K562 (cell line): ENCODE results near the gene PHOSPHO1. TPM values are rescaled to one million over a fixed set of nuclear protein-coding genes. Genes with fewer than 3 reads are reported as not detected.

Experiments
- ATAC-seq: fragments of 200-7000 bp; cut with Tn5 transposase; 3 replicates; pipeline ENCODE4 v1.9.1; 2020; ENCODE audit warnings: moderate library complexity
- BruUV-seq: library from RNA; stranded (reverse); fragments of 400-500 nt; replicated peaks from 2 replicates; lab custom pipeline; 2021; lab: Mats Ljungman, UMichigan
- CTCF ChIA-PET: fragments of 300-600 bp; formaldehyde crosslinking; extraction: SDS; loops from one replicate; lab custom pipeline; 2021; ENCODE audit warnings: low intra/inter-chr PET ratio; lab: Yijun Ruan, JAX
- POLR2A ChIA-PET: fragments of 300-600, 350-650 bp; sonication (Branson Sonifier 250); formaldehyde crosslinking; extraction: SDS; loops from one replicate; lab custom pipeline; 2021; ENCODE audit warnings: antibody characterized with exemption, inconsistent platforms; lab: Yijun Ruan, JAX
- DNase-seq, 4 experiments: peaks; one replicate each; pipeline versions ENCODE4 v3.0.0 to v3.0.0-alpha.2; 2011 to 2018; ENCODE audit warnings: low spot score in 3 of 4, mixed read lengths in 3 of 4; ENCODE audit errors: extremely low read depth in 1 of 4
- FAIRE-seq: peaks from 2 replicates; lab custom pipeline; 2011; peaks lifted over from hg19 to GRCh38; lab: Jason Lieb, UNC
- H2AFZ ChIP-seq: 2 replicates; pipeline ENCODE4 v1.6.0; 2011; ENCODE audit warnings: low read depth, low read length, control low read depth, inconsistent platforms
- H3K27ac ChIP-seq: fragments of 200-600 bp; 3 replicates; pipeline ENCODE4 v1.8.0; 2011; ENCODE audit warnings: low read depth, mild to moderate bottlenecking, control low read depth, inconsistent platforms, low read length, moderate library complexity, mixed read lengths; ENCODE audit errors: extremely low read depth
- H3K27me3 ChIP-seq, 2 experiments: fragments of 300-600 bp in 1 of 2; 2 replicates in 1 of 2; 3 replicates in 1 of 2; pipeline versions ENCODE4 v1.6.0 to v1.8.0; 2011; ENCODE audit warnings: inconsistent platforms in 2 of 2, low read length in 2 of 2, mild to moderate bottlenecking in 1 of 2, mixed read lengths in 1 of 2, moderate library complexity in 1 of 2; ENCODE audit not compliant: control insufficient read depth in 2 of 2, insufficient read depth in 2 of 2
- H3K36me3 ChIP-seq: fragments of 300-600 bp; 3 replicates; pipeline ENCODE4 v1.8.0; 2011; ENCODE audit warnings: mild to moderate bottlenecking, low read length, inconsistent platforms; ENCODE audit not compliant: control insufficient read depth, insufficient read depth
- H3K4me1 ChIP-seq, 2 experiments: fragments of 200-600 bp in 1 of 2; replicated peaks in 1 of 2; 2 replicates in 1 of 2; 3 replicates in 1 of 2; pipeline versions ENCODE4 v1.5.1 to v1.8.0; 2011; ENCODE audit warnings: inconsistent platforms in 2 of 2, low read length in 2 of 2, mild to moderate bottlenecking in 1 of 2, mixed read lengths in 1 of 2, moderate library complexity in 1 of 2; ENCODE audit not compliant: control insufficient read depth in 2 of 2, insufficient read depth in 2 of 2
- H3K4me2 ChIP-seq: 2 replicates; pipeline ENCODE4 v1.6.1; 2011; ENCODE audit warnings: low read length, control low read depth, inconsistent platforms, mixed read lengths; ENCODE audit not compliant: insufficient read depth
- H3K4me3 ChIP-seq: fragments of 200-600 bp; sonication (generic), shearing (Covaris generic); 2 replicates; pipeline ENCODE4 v1.5.1; 2016; ENCODE audit warnings: control low read depth, inconsistent platforms
- H3K79me2 ChIP-seq: fragments of 200-600 bp; 3 replicates; pipeline ENCODE4 v1.8.0; 2011; ENCODE audit warnings: low read length, inconsistent platforms; ENCODE audit not compliant: control insufficient read depth, insufficient read depth
- H3K9ac ChIP-seq, 2 experiments: 2 replicates each; pipeline versions ENCODE4 v1.6.0 to v1.6.1; 2011; ENCODE audit warnings: low read depth in 2 of 2, low read length in 2 of 2, control low read depth in 1 of 2, inconsistent platforms in 1 of 2, mild to moderate bottlenecking in 1 of 2, mixed read lengths in 1 of 2; ENCODE audit not compliant: insufficient read depth in 1 of 2
- H3K9me1 ChIP-seq: one replicate; pipeline ENCODE4 v1.6.0; 2011; ENCODE audit warnings: inconsistent platforms, mild to moderate bottlenecking, low read length, moderate library complexity; ENCODE audit not compliant: control insufficient read depth, insufficient read depth
- H3K9me3 ChIP-seq: replicated peaks from 2 replicates; pipeline ENCODE4 v1.5.1; 2011; ENCODE audit warnings: low read depth, low read length, inconsistent platforms; ENCODE audit not compliant: control insufficient read depth, insufficient read depth
- H4K20me1 ChIP-seq: replicated peaks from 2 replicates; pipeline ENCODE4 v1.6.1; 2011; ENCODE audit warnings: low read length, inconsistent platforms, mixed read lengths; ENCODE audit not compliant: control insufficient read depth, insufficient read depth
- BCOR ChIP-seq: fragments of 450-650 bp; IDR thresholded peaks from 2 replicates; pipeline ENCODE4 v1.6.1; 2016
- CC2D1A ChIP-seq: fragments of 450-650 bp; IDR thresholded peaks from 2 replicates; pipeline ENCODE4 v1.6.1; 2017; ENCODE audit warnings: mild to moderate bottlenecking
- CHD4 ChIP-seq: fragments of 200-600 bp; sonication (generic); IDR thresholded peaks from 3 replicates; pipeline ENCODE4 v1.6.1; 2012; ENCODE audit warnings: low read depth, mild to moderate bottlenecking, mixed read lengths, low read length, inconsistent platforms; ENCODE audit not compliant: insufficient read depth, insufficient replicate concordance, poor library complexity, severe bottlenecking
- ESRRA ChIP-seq: fragments of 450-650 bp; IDR thresholded peaks from 2 replicates; pipeline ENCODE4 v1.6.1; 2014; ENCODE audit warnings: low read depth, mild to moderate bottlenecking, moderate library complexity, borderline replicate concordance
- FOSL1 ChIP-seq: fragments of 200-800 bp; sonication (Bioruptor generic); conservative IDR thresholded peaks from 2 replicates; pipeline ENCODE4 v1.6.1; 2016; ENCODE audit warnings: missing genetic modification characterization, missing compliant biosample characterization
- HDAC3 ChIP-seq: fragments of 450-650 bp; IDR thresholded peaks from 2 replicates; pipeline ENCODE4 v1.6.1; 2018; ENCODE audit warnings: borderline replicate concordance, mild to moderate bottlenecking, moderate library complexity; ENCODE audit not compliant: partially characterized antibody
- HNRNPUL1 ChIP-seq: fragments of 200-400 bp; formaldehyde crosslinking; IDR thresholded peaks from 2 replicates; pipeline ENCODE4 v1.6.1; 2017; ENCODE audit warnings: low read length
- PPARD ChIP-seq: fragments of 250-450 bp; sonication (Bioruptor Pico); IDR thresholded peaks from 2 replicates; pipeline ENCODE4 v1.8.0; 2022; ENCODE audit warnings: inconsistent platforms, mild to moderate bottlenecking, moderate library complexity
- PRDM10 ChIP-seq: fragments of 450-650 bp; IDR thresholded peaks from 2 replicates; pipeline ENCODE4 v1.6.1; 2018; ENCODE audit not compliant: partially characterized antibody
- RBM25 ChIP-seq: fragments of 200-400 bp; formaldehyde crosslinking; IDR thresholded peaks from 2 replicates; pipeline ENCODE4 v1.6.1; 2018; ENCODE audit warnings: low read length, low read depth, moderate library complexity; ENCODE audit not compliant: severe bottlenecking
- RFX7 ChIP-seq: fragments of 250-450 bp; sonication (Bioruptor Pico); IDR thresholded peaks from 2 replicates; pipeline ENCODE4 v1.5.1; 2021; ENCODE audit warnings: mild to moderate bottlenecking
- SRF ChIP-seq, 2 experiments: fragments of 250-450, 450-650 bp in 1 of 2; sonication (Bioruptor Pico) in 1 of 2; sonication (generic) in 1 of 2; formaldehyde crosslinking; IDR thresholded peaks; 2 replicates each; pipeline versions ENCODE4 v1.5.0 to v1.5.1; 2020 to 2022; ENCODE audit warnings: mild to moderate bottlenecking in 1 of 2, missing genetic modification reagents in 1 of 2
- TCF7 ChIP-seq: sonication (generic); IDR thresholded peaks from 2 replicates; pipeline ENCODE4 v1.6.1; 2016; ENCODE audit warnings: antibody characterized with exemption, borderline replicate concordance
- WHSC1 ChIP-seq: IDR thresholded peaks from one replicate; pipeline ENCODE4 v1.6.1; 2012; ENCODE audit warnings: low read length, control low read depth, inconsistent platforms
- XRCC4 ChIP-seq: IDR thresholded peaks from one replicate; pipeline ENCODE4 v1.6.1; 2011; ENCODE audit not compliant: insufficient read depth, insufficient read length; ENCODE audit errors: extremely low read depth
- ZNF280A ChIP-seq: fragments of 450-650 bp; IDR thresholded peaks from 2 replicates; pipeline ENCODE4 v1.6.1; 2018; ENCODE audit warnings: mild to moderate bottlenecking, low read depth; ENCODE audit not compliant: partially characterized antibody
- ZNF561 ChIP-seq: fragments of 450-650 bp; formaldehyde crosslinking; conservative IDR thresholded peaks from 2 replicates; pipeline ENCODE4 v1.4.0; 2020; ENCODE audit warnings: mild to moderate bottlenecking, moderate library complexity
- ZNF589 ChIP-seq: fragments of 200-800 bp; sonication (Bioruptor generic); IDR thresholded peaks from 2 replicates; pipeline ENCODE4 v1.6.1; 2016; ENCODE audit warnings: low read depth, missing genetic modification characterization, missing compliant biosample characterization
- WGBS: fragments of 100-300 bp; shearing (Covaris generic); methylation state at CpG from one replicate; pipeline ENCODE4 v1.1.6; 2016; ENCODE audit warnings: low coverage, mixed read lengths; ENCODE audit not compliant: insufficient coverage; ENCODE audit errors: missing lambda C conversion rate; 5-methylcytosine and 5-hydroxymethylcytosine counted together
- in situ Hi-C: fragments of 300-500 bp; cut with MboI; formaldehyde crosslinking; loops from 4 replicates; pipeline ENCODE4 v1.15.0; 2018; ENCODE audit warnings: inconsistent platforms, mixed read lengths
- intact Hi-C: fragments of 100-400 bp; cut with micrococcal nuclease; formaldehyde crosslinking; loops from 2 replicates; pipeline ENCODE4 v1.14.2; 2022
- polyA plus RNA-seq, 8 experiments: library from polyadenylated mRNA; depleted of rRNA in 4 of 8; stranded (reverse) in 5 of 8; unstranded in 3 of 8; fragments of >200 nt; fragmentation: Nextera tagmentation in 2 of 8; fragmentation: Illumina TruSeq in 1 of 8; extraction: Ambion mirVana in 2 of 8; extraction: Trizol in 1 of 8; gene quantifications; 2 replicates each; pipeline versions ENCODE4 v1.2.1 to v1.2.3, GENCODE V29; 2011 to 2014; ENCODE audit warnings: inconsistent platforms in 1 of 8, missing spikeins in 1 of 8
- total RNA-seq, 7 experiments: library from RNA; depleted of rRNA in 6 of 7; stranded (reverse); fragments of >200 nt in 6 of 7; fragmentation: Illumina TruSeq in 2 of 7; extraction: Trizol in 2 of 7; gene quantifications; 2 replicates each; pipeline versions ENCODE4 v1.2.1 to v1.2.3, GENCODE V29; 2011 to 2021; ENCODE audit warnings: low replicate concordance in 1 of 7

The PHOSPHO1 gene
- total and polyA plus RNA-seq, 9 of the 15 experiments (the other 6 are each of a cell fraction or from before 2014, with no cell fraction given), result 0.06 to 0.07 TPM; not detected in 7

GRCh38 chr17:49249890-49250522 lies 19.4 kb upstream of the PHOSPHO1 start:
- H3K9me3 ChIP-seq, result no peaks in the 10 kb centered on the region
- no peak for ATAC-seq
- H3K9ac ChIP-seq, result no peak overlapping the region
- DNase-seq, result no peak
- H2AFZ ChIP-seq, result 0 out of 2 replicates have a peak overlapping the region, but pooled peaks have one; percentile 49
- H3K9me1 ChIP-seq, result no peaks in the 10 kb centered on the region
- WGBS, result 66% methylated on average over 12 of the region's 12 CpGs
- H3K27ac ChIP-seq, result no peak overlapping the region
- no peaks in the 10 kb centered on the region for H3K79me2 ChIP-seq
- H3K4me1 ChIP-seq, result peaks cover 9 to 10% of the 10 kb centered on the region in 2 experiments; a peak in 4 of 5 replicates
- intact Hi-C loops, result no loop called here
- ChIA-PET CTCF (no interaction called here), POLR2A (no interaction called here)
- in situ Hi-C loops, result no loop called here
- H4K20me1 ChIP-seq, result no peaks in the 10 kb centered on the region
- no peaks in the 10 kb centered on the region for H3K36me3 ChIP-seq
- peak overlapping the region; percentile 31; the same call in 1 of the 2 replicates for H3K4me2 ChIP-seq
- no peak for FAIRE-seq
- no peaks in the 10 kb centered on the region for H3K27me3 ChIP-seq
- no TSS peak for BruUV-seq
- H3K4me3 ChIP-seq, result no peak overlapping the region
- TF ChIP-seq RFX7 (CRISPR knock-in tag) (no peak), ZNF280A (no peak), CHD4 (peak; percentile 43), WHSC1 (no peak), CC2D1A (no peak), ZNF561 (CRISPR knock-in tag) (no peak), TCF7 (no peak), HNRNPUL1 (no peak), PPARD (CRISPR knock-in tag) (no peak), SRF (CRISPR knock-in tag; IDR thresholded peaks at IDR 0.05) (no peak), XRCC4 (no peak), FOSL1 (tag) (no peak), ZNF589 (CRISPR knock-in tag) (no peak), PRDM10 (no peak), RBM25 (peak; percentile 95), HDAC3 (no peak), ESRRA (peak; percentile 85), BCOR (peak; percentile 96)
